HepG2 (cell line): Measurements from ENCODE around the gene C1QL4. TPM values are rescaled to one million over a fixed set of nuclear protein-coding genes. Genes with fewer than 3 reads are reported as not detected.

Experiments used
- CHCHD3 ChIP-seq: sonication (generic); formaldehyde crosslinking; IDR thresholded peaks from 2 replicates; pipeline ENCODE4 v1.8.0; 2022; ENCODE audit warnings: mild to moderate bottlenecking, missing genetic modification reagents, moderate library complexity
- KLF11 ChIP-seq: IDR thresholded peaks from 2 replicates; pipeline ENCODE4 v1.6.1; 2016; ENCODE audit warnings: missing compliant biosample characterization
- MTA1 ChIP-seq: sonication (generic); formaldehyde crosslinking; IDR thresholded peaks from 2 replicates; pipeline ENCODE4 v1.4.0; 2020; ENCODE audit warnings: missing genetic modification reagents, mild to moderate bottlenecking, borderline replicate concordance
- POGZ ChIP-seq: sonication (generic); formaldehyde crosslinking; IDR thresholded peaks from 2 replicates; pipeline ENCODE4 v1.4.0; 2020; ENCODE audit warnings: mild to moderate bottlenecking, missing genetic modification reagents
- POLR2A ChIP-seq, 2 experiments: IDR thresholded peaks; 2 replicates each; pipeline ENCODE4 v1.6.1; 2011; ENCODE audit warnings: low read depth in 2 of 2, low read length in 2 of 2, mild to moderate bottlenecking in 1 of 2, moderate library complexity in 1 of 2; ENCODE audit not compliant: insufficient read depth in 1 of 2
- SMAD3 ChIP-seq: sonication (generic); formaldehyde crosslinking; IDR thresholded peaks from 2 replicates; pipeline ENCODE4 v1.4.0; 2020; ENCODE audit warnings: missing genetic modification reagents
- ZKSCAN1 ChIP-seq: fragments of 150-350 bp; IDR thresholded peaks from 2 replicates; pipeline ENCODE4 v1.6.1; 2014; ENCODE audit warnings: low read length
- ZNF296 ChIP-seq: sonication (generic); formaldehyde crosslinking; conservative IDR thresholded peaks from 2 replicates; pipeline ENCODE4 v1.5.0; 2020; ENCODE audit warnings: mild to moderate bottlenecking, missing genetic modification reagents
- ZNF446 ChIP-seq: sonication (generic); formaldehyde crosslinking; IDR thresholded peaks from 2 replicates; pipeline ENCODE4 v1.5.0; 2020; ENCODE audit warnings: mild to moderate bottlenecking, missing genetic modification reagents
- ZNF709 ChIP-seq: sonication (generic); formaldehyde crosslinking; IDR thresholded peaks from 2 replicates; pipeline ENCODE4 v1.5.0; 2020; ENCODE audit warnings: mild to moderate bottlenecking, missing genetic modification reagents
- polyA plus RNA-seq, 8 experiments: library from polyadenylated mRNA; depleted of rRNA in 3 of 8; stranded (reverse) in 7 of 8; unstranded in 1 of 8; fragments of >200 nt; fragmentation: Illumina TruSeq in 4 of 8; extraction: Trizol in 4 of 8; gene quantifications; 2 replicates each; pipeline versions ENCODE4 v1.2.1 to v1.2.3, GENCODE V29; 2011 to 2016; ENCODE audit warnings: low read depth in 4 of 8, missing spikeins in 1 of 8, mixed read lengths in 1 of 8; ENCODE audit not compliant: insufficient read depth in 1 of 8
- total RNA-seq, 5 experiments: library from RNA; depleted of rRNA; stranded (reverse); fragments of >200 nt; fragmentation: Illumina TruSeq; extraction: Trizol; gene quantifications; 2 replicates each; pipeline ENCODE4 v1.2.3, GENCODE V29; 2016; ENCODE audit warnings: low read depth in 1 of 5
- TF ChIP-seq, protein P1 (sequence below): sonication (generic); formaldehyde crosslinking; IDR thresholded peaks from 2 replicates; pipeline ENCODE4 v1.4.0; 2020; ENCODE audit warnings: missing genetic modification reagents, borderline replicate concordance
- TF ChIP-seq, protein P2 (sequence below): sonication (generic); formaldehyde crosslinking; IDR thresholded peaks from 2 replicates; pipeline ENCODE4 v1.4.0; 2020; ENCODE audit warnings: missing genetic modification reagents, borderline replicate concordance
- TF ChIP-seq, protein P3 (sequence below): sonication (generic); formaldehyde crosslinking; IDR thresholded peaks from 2 replicates; pipeline ENCODE4 v1.5.1; 2020; ENCODE audit warnings: missing genetic modification reagents, mild to moderate bottlenecking, borderline replicate concordance
- TF ChIP-seq, protein P4 (sequence below): sonication (generic); formaldehyde crosslinking; IDR thresholded peaks from 2 replicates; pipeline ENCODE4 v1.4.0; 2020; ENCODE audit warnings: missing genetic modification reagents

C1QL4 gene
- total and polyA plus RNA-seq, 2 of the 13 experiments (the other 11 are each of a cell fraction or from before 2014, with no cell fraction given) = 0.03 TPM; not detected in 1

GRCh38 chr12:49367381-49368239 is 30.6 kb upstream of the C1QL4 start, which contains the start of gene SPATS2 (continued):
- TF ChIP-seq, protein P1, sequence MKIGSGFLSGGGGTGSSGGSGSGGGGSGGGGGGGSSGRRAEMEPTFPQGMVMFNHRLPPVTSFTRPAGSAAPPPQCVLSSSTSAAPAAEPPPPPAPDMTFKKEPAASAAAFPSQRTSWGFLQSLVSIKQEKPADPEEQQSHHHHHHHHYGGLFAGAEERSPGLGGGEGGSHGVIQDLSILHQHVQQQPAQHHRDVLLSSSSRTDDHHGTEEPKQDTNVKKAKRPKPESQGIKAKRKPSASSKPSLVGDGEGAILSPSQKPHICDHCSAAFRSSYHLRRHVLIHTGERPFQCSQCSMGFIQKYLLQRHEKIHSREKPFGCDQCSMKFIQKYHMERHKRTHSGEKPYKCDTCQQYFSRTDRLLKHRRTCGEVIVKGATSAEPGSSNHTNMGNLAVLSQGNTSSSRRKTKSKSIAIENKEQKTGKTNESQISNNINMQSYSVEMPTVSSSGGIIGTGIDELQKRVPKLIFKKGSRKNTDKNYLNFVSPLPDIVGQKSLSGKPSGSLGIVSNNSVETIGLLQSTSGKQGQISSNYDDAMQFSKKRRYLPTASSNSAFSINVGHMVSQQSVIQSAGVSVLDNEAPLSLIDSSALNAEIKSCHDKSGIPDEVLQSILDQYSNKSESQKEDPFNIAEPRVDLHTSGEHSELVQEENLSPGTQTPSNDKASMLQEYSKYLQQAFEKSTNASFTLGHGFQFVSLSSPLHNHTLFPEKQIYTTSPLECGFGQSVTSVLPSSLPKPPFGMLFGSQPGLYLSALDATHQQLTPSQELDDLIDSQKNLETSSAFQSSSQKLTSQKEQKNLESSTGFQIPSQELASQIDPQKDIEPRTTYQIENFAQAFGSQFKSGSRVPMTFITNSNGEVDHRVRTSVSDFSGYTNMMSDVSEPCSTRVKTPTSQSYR (CRISPR knock-in tag) = peak; percentile 90
- peak; percentile 61; the same call in 1 of the 2 replicates for TF ChIP-seq MTA1
- TF ChIP-seq ZKSCAN1 = no peak
- TF ChIP-seq, protein P2, sequence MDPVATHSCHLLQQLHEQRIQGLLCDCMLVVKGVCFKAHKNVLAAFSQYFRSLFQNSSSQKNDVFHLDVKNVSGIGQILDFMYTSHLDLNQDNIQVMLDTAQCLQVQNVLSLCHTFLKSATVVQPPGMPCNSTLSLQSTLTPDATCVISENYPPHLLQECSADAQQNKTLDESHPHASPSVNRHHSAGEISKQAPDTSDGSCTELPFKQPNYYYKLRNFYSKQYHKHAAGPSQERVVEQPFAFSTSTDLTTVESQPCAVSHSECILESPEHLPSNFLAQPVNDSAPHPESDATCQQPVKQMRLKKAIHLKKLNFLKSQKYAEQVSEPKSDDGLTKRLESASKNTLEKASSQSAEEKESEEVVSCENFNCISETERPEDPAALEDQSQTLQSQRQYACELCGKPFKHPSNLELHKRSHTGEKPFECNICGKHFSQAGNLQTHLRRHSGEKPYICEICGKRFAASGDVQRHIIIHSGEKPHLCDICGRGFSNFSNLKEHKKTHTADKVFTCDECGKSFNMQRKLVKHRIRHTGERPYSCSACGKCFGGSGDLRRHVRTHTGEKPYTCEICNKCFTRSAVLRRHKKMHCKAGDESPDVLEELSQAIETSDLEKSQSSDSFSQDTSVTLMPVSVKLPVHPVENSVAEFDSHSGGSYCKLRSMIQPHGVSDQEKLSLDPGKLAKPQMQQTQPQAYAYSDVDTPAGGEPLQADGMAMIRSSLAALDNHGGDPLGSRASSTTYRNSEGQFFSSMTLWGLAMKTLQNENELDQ (CRISPR knock-in tag) = no peak
- TF ChIP-seq POGZ (CRISPR knock-in tag) = no peak
- TF ChIP-seq KLF11 (CRISPR knock-in tag) = no peak
- TF ChIP-seq CHCHD3 (CRISPR knock-in tag) = no peak
- TF ChIP-seq, protein P3, sequence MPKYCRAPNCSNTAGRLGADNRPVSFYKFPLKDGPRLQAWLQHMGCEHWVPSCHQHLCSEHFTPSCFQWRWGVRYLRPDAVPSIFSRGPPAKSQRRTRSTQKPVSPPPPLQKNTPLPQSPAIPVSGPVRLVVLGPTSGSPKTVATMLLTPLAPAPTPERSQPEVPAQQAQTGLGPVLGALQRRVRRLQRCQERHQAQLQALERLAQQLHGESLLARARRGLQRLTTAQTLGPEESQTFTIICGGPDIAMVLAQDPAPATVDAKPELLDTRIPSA (CRISPR knock-in tag) = no peak
- TF ChIP-seq ZNF446 = peak; percentile 31; the same call in 1 of the 2 replicates
- TF ChIP-seq POLR2A (IDR thresholded peaks at IDR 0.05; ENCODE audit: insufficient read depth in 1 of 2, low read depth in 2 of 2, low read length in 2 of 2) = peak in 1 of 2 experiments; percentile 59; a peak in 2 of 4 replicates
- TF ChIP-seq, protein P4, sequence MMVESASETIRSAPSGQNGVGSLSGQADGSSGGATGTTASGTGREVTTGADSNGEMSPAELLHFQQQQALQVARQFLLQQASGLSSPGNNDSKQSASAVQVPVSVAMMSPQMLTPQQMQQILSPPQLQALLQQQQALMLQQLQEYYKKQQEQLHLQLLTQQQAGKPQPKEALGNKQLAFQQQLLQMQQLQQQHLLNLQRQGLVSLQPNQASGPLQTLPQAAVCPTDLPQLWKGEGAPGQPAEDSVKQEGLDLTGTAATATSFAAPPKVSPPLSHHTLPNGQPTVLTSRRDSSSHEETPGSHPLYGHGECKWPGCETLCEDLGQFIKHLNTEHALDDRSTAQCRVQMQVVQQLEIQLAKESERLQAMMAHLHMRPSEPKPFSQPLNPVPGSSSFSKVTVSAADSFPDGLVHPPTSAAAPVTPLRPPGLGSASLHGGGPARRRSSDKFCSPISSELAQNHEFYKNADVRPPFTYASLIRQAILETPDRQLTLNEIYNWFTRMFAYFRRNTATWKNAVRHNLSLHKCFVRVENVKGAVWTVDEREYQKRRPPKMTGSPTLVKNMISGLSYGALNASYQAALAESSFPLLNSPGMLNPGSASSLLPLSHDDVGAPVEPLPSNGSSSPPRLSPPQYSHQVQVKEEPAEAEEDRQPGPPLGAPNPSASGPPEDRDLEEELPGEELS = peak; percentile 15; the same call in 1 of the 2 replicates
- no peak for TF ChIP-seq ZNF296
- TF ChIP-seq ZNF709 (CRISPR knock-in tag) = 0 out of 2 replicates have a peak, but pooled peaks have one; percentile 47
- TF ChIP-seq SMAD3 (CRISPR knock-in tag) = no peak
